ENCODE results near the gene MDK.
A peak's percentile ranks its signal among the peaks of the same experiment; 100 is the strongest.

Gene MDK, protein sequence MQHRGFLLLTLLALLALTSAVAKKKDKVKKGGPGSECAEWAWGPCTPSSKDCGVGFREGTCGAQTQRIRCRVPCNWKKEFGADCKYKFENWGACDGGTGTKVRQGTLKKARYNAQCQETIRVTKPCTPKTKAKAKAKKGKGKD
- total RNA-seq: 0 to 3.3 (median 0.73) reads per million in 18 experiments

DNA sequence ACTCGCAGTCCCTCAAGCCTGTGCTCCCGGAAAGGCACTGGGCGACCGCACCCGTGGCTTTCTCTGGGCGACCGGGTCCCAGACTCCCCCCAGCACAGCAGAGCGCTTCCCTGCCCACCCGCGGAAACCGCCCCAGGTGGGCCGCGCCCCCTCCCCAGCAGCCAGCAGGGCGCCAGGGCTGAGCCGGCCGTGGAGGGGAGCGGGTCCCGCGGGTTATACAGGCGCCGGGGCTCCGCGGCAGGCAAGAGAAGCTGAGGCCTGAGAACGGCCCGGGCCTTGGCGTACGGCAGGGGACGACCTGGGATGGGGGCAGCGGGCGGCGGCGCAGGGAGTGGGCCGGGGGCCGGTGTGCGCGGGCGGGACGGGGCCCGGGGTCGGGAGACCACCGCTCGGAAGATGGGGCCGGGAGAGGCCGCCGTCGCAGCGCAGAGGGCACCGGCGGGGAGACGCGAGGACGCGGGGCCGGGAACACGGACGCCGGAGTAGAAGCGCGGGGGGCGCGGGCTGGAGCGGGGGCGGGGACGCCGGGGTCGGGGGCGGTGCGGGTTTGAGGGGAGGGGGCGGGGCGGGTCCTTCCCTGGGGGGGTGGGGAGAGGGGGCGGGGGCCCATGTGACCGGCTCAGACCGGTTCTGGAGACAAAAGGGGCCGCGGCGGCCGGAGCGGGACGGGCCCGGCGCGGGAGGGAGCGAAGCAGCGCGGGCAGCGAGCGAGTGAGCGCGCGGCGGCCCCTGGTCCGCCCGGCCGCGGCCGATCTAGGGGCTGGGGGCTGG, at the start of gene MDK:
Gene MDK (plus strand): TSS at position 622 of the 771 bp plus-strand sequence. CDS start 389 bp downstream, outside the sequence.
- no peak for DNase-seq

DNA sequence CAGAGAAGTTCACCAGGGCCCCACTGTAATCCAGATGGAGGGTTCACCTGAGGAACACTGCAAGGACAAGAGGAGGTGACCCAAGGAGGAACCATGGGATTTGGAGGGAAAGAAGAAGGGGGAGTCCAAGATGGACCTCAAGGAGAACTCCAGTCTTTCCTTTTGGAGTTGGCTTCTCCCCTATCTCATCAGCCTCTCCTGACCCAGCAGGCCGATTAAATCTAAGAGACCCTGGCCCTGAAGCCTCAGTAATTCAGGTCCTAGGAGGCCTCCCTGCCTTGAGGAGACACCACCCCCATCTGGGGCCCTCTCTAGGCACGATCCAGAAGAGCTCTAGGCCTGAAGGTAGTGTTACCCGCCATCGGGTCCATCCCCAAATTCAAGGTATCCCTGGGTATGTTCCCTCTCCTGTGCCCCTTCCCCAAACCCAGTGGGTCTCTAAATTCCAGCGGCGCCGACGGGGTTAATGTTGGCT, 49.3 kb upstream of the MDK start:
- no peak for DNase-seq

DNA sequence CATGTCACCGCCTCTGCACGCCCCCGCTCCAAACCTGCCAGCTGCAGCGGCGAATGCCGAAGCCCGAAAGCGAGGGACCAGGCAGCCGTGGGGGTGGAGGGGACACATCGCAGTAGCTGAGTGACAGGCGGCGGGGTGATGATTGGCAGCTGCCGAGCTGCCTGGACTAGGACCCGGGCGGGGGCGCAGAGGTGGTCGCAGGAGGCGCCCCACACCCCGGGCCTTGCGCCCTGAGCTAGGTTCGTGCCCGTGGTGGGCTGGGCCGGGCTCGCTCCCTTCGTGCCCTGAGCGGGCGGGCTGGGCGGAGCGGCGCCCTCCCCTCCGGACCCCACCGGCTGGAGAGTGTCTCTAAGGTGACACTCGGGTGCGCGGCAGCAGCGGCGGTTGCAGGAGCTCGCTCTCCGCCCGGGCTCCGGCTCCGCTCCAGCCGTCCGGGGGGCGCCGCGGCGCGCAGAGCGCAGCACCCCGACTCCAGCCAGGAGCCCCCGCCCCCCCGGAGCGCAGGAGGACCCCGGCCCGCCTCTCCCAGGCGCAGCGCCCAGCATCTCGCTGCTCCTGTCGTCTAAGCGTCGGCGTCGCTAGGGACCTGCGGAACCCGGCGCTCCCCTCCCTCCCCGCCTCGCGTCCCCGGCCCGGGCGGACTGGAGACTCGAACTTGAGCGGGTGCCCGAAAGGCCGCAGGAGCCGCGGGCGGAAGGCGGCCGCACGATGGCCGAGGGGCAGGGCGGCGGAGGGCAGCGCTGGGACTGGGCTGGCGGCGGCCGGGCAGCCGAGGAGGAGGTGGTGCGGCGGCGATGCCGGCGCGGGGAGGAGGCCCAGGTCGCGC, 48.7 kb upstream of the MDK start:
- no peak for DNase-seq

DNA sequence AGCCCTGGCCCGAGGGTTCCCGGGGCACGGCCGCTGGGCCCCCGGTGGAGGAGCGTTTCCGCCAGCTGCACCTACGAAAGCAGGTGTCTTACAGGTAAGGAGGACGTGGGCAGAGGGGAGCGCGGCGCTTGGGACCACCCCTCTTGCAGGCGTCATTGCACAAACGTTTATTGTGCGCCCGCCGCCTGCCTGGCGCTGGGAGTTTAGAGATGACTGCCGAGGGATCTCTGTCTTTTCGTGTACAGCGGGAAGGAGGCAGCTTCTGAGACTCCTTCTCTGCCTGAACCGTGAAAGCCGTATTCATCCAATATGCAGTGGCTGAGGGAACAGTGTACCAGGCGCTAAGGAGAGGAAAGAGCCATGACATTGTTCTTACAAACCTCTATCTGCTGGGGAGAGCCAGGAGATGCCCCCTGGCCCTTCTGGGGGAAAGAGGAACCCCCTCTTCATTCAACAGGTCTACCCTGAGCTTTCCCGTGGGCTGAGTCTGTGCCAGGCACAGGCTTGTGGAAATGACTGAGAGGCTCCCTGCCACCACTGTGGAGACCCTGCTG, 48.0 kb upstream of the MDK start:
- no peak for DNase-seq

DNA sequence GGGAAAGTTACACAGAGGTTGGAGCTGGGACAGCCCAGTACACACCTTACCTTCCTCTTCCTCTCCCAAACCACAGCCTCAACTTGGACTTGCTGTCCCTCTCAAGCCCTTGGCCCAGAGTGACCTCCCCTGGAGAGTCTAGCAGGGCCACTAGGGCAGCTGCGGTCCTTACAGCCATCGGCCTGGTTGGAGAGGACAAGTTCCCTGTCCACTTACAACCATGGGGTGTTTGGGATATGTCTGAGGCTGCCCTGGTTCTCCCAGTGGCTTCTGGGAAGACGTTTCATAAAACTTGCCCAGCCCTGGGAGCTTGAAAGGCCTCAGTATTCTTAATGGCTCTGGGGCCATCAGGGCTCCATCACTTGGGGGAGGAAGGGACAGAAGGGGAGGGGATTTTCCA, 47.3 kb upstream of the MDK start:
- no peak for DNase-seq

DNA sequence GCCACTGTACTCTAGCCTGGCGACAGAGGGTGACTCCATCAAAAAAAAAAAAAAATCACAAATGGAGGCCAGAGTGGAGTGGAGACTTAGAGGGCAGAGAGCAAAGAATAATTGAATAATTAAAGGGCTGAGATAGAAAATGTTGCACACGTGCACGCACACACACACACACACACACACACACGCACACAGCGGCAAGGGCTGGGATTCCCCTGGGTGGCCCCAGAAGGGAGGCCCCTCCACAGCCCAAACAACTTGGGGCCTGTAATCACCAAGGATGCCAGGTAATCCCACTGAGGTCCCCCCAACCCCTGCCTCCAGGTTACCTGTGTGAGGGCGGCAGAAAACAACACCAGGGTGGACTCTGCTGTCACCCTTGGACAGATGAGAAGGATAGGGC, 46.2 kb upstream of the MDK start:
- DNase-seq: no peak

DNA sequence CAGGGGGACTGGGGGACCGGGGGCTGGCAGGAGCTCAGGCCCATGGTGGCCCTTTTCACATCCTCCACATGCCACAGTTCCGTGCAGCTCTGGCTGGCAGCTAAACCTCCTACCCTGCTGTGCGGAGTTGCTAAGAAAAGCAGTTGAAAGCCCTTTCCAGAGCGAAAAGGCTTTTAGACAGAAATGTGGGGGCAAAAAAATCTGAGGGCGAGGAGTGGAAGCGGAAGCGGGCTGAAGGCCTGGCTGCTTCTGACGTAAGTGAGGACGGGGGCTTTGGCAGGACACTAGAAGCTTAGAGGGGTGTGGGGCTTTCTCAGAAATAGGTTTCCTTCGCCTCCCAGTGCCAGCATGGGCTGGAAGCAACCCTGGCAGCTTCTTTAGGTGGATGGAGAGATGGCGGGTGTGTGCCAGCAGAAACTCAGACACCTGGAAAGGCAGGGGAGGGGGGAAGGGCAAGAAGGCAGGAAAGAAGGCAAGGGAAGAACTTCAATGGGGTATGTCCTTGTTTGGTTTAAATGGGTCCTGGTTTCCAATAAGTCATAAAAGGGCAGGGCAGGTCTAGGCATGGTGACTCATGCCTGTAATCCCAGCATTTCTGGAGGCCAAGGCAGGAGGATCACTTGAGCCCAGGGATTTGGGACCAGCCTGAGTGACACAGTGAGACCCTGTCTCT, 45.4 kb upstream of the MDK start:
- DNase-seq: no peak

DNA sequence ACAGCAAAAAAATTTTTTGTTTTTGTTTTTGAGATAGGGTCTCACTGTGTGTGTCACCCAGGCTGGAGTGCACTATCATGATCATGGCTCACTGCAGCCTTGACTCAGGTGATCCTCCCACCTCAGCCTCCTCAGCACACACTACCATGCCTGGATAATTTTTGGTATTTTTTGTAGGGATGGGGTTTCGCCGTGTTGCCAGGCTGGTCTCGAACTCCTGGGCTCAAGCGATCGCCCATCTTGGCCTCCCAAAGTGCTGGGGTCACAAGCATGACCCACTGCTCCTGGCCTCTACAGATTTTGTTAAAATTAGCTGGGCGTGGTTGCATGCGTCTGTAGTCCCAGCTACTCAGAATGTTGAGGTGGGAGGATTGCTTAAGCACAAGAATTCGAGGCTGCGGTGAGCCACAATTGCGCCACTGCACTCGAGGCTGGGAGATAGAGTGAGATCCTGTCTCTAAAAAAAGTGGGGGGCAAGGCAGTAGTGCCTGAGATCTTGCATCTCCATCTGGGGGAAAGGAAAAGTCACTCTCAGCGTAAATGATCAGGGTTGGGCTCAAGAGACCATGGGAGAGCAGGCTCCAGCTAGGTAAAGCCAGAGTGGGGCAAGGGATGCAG, 44.8 kb upstream of the MDK start:
- DNase-seq: peak; percentile 90 to 94

DNA sequence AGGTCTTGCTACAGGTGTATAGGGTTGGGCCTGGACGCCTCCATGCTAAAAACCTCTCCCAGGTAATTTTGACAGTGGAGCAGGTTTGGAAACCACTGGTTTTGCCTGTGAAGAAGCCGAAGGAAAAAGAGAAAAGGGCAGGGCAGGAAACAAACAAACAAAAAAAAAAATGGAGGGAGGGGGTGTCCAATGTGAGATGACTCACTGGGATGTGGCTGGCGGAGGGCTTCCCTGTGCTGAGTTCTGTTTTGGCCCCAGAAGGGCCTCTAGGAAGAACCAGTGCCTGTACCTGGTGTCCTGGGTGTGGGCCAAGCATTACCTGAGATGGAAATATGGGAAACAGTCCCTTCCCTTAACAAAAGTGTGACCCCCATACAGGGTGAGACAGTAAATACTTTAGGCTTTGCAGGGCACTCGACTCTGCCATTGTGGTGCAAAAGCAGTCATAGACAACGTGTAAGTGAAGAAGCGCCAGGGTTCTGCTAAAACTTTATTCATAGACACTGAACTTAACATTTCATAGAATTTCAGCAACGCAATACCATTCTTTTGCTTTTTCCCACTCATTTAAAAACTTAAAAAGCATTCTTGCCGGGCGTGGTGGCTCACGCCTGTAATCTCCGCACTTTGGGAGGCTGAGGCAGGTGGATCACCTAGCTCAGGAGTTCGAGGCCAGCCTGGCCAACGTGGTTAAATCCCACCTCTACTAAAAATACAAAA, 43.7 kb upstream of the MDK start:
- DNase-seq: no peak

DNA sequence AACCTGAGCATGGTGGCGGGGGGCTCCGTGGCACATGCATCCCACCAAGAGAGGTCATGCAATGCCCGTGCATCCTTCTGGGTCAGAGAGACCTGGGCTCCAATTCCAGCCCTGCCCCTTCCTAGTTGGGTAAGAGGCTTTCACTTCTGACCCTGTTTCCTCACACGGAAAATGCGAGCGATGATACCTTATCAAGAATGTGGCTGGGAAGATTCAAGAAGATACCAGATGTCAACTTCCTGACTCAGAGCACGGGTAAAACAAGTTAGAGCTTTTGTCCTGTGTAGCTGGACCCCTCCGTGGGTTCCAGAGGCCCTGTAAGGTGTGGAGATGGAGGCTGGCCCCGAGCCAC, 42.9 kb upstream of the MDK start:
- DNase-seq: no peak

DNA sequence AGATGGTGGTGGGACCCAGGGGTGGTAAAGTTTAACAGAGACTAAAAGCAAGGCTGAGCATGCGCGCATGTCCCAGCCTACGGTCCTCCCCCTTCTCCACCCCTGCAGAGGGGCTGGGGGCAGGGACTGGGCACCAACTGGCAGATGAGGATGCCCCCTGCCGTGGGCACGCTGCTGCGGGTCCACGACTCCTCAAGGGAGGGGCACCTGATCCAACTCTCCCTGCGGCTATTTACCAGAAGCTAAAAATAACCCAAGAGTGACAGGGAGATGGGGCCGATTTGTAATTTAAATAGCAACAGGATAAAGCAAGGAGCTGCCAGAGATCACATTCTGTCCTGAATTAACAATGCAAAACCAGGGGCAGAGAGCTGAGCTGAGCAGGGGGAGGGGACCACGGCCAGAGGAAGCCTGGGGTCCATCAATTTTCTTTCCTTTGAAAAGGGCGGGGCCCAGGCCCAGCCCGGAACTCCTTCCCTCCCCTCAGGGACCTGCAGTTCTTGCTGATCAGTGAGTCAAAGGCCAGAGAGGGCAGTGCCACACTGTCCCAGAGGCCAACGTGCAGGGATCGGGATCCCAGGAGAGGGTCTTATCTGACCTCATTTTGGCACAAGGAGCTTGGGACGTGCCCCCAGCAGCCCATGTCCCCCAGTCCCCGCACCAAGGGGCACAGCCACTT, 42.3 kb upstream of the MDK start:
- no peak for DNase-seq

DNA sequence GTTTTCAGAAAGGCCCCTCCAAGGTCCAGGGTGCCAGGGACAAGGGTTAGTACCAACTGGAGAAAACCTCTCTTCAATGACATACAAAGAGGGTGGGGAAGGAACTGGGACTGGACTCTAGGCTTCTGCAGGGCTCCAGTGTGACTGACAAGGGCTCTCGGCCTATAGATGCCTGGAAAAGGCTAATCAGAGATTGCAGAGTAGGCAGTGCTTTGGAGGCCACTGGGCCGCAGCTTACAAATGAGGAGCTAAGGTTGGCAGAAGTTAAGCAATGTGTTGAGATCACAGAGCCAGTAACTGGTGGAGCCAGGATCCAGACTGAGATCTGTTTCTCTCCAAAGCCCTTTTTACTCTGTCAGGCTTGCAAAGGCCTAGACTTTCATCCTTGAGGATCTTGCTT, 41.7 kb upstream of the MDK start:
- DNase-seq: peak; percentile 83 to 88

DNA sequence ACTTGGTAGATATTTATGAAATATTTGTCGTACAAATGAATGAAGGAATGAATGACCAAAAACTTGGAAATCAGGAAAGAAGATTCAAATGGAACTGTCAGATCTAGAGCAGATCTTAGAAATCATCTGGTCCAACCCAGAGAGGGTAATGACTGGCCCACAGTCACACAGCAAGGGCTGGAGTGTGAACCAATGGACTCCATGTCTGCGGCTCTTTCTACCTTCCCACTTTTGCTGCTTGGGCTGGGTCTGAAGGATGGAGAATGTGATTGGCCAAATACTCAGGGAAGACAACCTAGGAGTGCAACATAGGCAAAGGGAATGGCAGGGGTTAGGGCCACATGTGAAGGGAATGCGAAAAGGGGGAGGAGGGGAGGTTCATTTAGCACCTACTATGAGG, 40.0 kb upstream of the MDK start:
- DNase-seq: no peak

DNA sequence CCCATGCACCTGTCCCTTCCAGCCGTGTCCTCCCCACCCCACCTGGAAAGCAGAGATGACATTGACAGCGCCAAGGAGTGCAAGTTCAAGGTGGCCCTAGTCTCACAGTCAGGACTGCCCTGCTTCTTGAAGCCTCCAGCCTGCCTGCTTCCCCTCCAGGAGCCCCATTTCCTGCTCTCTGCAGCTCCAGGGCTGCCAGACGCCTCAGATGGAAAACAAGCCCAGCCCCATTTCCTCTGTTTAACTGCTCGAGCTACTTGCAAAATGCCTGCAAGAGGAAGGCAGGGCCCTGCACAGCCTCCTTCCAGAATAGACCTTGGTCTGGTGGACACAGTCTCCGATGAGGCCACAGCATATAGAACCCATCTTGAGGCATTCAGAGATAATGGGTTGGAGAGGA, 39.2 kb upstream of the MDK start:
- DNase-seq: peak; percentile 71 to 72

DNA sequence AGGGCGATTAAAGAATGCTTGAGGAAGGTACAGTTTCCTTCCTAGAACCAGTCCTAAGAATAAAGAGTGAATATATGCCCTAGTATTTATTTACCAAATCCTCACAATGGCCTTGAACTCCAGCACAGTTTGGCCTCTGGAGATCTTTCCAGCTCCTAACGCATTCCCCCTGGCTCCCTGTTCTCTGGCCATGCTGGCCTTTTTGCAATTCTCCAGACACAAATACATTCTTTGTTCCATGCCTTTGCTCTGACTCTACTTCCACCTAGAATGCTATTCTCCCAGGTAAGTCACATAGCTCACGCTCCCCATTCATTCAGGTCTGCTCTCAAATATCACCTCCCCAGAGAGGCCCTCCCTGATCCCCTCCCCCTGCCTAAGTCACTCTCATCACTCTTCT, 37.9 kb upstream of the MDK start:
- no peak for DNase-seq

DNA sequence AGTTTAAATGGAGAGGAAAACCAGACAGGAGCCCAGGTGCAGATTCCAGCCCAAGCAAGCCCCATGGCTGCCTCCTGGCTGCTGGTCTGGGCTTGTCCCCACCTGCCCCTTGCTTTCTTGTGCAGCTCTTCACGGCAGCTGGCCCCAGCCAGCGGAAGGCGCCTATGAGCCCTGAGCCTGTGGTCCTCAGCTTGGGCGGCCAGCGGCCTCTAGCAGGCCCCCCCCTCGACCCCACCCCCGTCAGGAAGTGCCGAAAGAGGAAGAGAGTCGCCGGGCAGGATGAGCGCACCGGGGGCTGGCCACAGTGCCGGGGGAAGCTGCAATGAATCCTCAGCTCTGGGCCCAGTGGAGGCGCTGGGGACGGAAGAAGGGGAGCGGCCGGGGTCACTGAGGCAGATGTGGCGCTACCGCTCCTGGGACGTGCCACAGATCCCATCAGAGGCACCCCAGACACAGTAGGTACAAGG, 36.3 kb upstream of the MDK start:
- DNase-seq: peak; percentile 75 to 86

DNA sequence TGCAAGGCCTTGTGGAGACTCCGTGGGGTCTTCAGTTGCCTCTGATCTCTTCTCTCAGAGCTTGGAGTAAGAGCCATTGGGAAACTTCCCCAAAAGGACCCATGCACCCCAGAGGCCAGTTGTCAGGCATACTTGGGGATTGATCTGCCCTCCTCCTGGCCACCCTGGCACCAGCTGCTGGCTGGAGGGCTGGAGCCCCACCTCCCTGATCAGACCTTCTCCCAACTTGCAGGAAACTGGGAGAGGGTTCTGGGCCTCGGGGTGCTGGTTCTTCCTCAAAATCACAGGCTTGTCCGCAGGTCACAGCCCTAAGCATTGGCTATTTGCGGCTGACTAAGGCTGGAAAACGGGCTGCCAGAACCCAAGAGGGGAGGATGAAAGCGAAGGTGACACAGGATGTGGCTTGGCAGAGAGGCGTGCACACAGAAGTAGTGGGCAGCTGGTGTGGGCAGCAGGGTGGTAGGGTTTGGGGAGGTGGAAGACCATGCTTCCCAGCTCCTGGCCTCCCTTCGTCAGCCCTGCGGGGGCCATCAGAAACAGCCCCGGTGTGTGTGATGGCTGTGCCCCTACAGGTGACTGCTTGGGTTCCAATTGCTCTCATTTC, 35.5 kb upstream of the MDK start:
- peak; percentile 65 to 66 for DNase-seq

DNA sequence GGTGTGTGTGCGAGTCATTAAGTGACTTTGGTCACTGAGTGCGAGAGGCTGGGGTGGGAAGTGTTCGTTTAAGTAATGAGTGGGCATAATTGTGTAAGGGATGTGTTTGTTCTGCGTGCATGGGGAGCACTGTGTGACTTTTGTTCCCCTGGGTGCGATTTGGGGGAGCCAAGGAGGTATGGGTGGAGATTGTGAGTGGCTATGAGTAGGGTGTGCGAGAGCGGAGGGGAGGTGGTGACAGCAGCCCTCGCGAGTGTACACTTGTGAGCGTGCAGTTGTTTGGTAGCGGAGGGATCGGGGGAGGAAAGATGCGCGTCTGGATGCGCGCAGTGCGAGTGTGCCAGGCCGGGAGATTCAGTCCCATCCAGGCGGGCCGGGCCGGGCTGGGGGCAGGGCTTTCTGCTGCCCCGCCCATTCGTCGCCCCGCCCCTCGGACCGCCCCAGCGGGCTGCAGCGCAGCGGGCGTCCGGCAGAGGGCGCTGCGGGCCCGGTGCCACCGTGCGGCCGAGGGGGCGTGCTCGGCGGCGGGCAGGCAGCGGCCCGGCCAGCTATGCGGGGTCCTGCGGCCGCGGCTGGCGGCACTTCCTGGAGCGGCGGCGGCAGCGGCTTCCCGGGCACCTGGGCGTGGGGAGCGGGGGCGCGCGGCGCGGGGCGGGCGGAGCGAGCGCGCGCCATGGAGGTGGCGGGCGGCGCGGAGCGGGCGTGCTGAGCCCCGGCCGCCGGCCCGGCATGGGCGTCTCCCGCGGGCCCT, 34.4 kb upstream of the MDK start, which contains the start of gene DGKZ:
Gene DGKZ (plus strand): TSS at position 578 of the 751 bp plus-strand sequence. CDS start 197 bp downstream, outside the sequence.
- DNase-seq: peak; percentile 87 to 89

DNA sequence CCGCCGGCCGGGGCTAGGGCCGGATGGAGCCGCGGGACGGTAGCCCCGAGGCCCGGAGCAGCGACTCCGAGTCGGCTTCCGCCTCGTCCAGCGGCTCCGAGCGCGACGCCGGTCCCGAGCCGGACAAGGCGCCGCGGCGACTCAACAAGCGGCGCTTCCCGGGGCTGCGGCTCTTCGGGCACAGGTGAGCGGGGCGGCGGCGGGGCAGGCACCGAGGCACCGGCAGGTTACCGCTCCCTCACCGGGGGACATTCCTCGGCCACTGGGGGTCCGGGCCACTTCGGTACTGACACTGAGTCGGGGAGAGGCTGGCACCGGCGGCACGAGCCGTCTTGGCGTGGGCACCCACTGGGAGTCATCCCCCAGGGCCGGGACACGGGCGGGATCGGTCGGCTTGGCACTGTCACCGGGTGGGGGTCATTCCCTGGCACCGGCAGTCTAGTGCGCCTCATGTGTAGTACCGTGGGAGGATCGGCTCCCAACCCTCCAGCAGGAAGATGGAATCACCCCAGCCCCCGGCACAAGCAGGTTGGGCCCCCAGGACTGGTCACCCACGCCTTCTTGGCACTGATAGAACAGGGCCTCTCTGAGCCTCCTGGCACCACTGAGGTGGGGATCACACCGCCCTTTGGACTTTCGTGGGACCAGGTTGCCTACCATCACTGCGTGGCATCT, 33.7 kb upstream of the MDK start:
- DNase-seq: no peak
